Measurements from ENCODE around the gene LRP8. TPM values are rescaled to one million over a fixed set of nuclear protein-coding genes. Genes with fewer than 3 reads are reported as not detected.

LRP8 gene
- total and polyA plus RNA-seq, 9 of the 15 experiments (the other 6 are each of a cell fraction or from before 2014, with no cell fraction given), result 7.1 to 56.1 (median 31.3) TPM

DNA sequence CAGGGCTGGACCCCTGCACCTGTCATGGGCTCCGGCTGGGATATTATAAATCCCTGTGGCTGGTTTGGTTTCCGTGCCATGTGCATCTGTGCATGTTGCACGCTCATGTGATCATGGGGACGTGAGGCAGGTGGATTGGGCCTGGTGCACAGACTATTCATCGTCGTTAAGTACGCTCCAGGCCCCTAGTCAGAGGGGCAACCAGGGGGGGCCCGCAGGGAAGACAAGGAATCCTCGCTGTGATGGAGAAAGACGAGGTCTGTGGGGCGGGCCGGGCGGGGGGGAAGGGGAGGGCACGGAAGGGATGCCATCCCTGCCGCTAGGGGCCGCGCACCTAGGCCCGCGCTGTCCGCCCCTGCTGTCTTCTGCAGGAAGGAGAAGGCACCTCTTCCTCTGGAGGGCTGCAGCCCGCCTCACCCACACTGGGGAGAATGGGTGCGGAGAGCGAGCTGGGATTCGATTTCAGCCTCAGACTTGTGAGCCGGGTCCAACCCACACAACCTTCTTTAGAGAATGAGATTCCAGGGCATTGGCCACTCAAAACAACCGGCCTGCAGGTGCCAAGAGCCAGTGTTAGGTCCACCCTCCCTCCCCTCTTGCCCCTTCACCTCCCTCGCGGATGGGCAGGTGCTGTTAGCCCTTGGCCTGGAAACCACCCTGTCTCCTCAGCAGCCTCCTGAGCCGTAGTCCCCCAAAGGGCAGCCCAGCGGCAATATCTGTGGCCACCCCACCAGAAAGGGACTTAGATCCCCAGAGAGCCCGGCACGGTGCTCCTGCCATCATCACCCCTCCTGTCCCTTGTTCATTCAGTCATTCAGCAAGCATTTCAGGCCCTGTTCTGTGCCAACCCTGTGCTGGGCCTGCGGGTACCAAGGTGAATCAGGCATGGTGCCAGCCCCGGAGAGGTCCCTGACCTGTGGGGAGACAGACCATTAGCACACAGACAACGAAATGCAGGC, 950 bp upstream of the LRP8 start (continued):
- TF ChIP-seq CREB3L1 (IDR thresholded peaks at IDR 0.05; ENCODE audit: borderline replicate concordance, low read depth) (no peak), DNMT1 (IDR thresholded peaks at IDR 0.05) (no peak), XRCC5 (IDR thresholded peaks at IDR 0.05; ENCODE audit: low read depth, low read length) (no peak), CBX5 (IDR thresholded peaks at IDR 0.05; ENCODE audit: borderline replicate concordance, low read depth) (no peak), ATF1 (CRISPR knock-in tag; IDR thresholded peaks at IDR 0.05) (no peak), ATF1 (tag; IDR thresholded peaks at IDR 0.05) (no peak), PTRF (tag; IDR thresholded peaks at IDR 0.05) (no peak), TAF1 (IDR thresholded peaks at IDR 0.05; ENCODE audit: control insufficient read depth, extremely low read depth, insufficient read depth, low read length, severe bottlenecking) (no peak), ZNF217 (CRISPR knock-in tag; IDR thresholded peaks at IDR 0.05) (no peak), MBD2 (IDR thresholded peaks at IDR 0.05; ENCODE audit: borderline replicate concordance, low read depth) (no peak), TFE3 (CRISPR knock-in tag; IDR thresholded peaks at IDR 0.05) (no peak)

Data from K562 (cell line).